BJ (cell line): ENCODE measurements around the gene NOX5. TPM values are rescaled to one million over a fixed set of nuclear protein-coding genes. Genes with fewer than 3 reads are reported as not detected.

Source experiments
- CTCF ChIA-PET: fragments of 350-600 bp; formaldehyde crosslinking; extraction: SDS; loops from one replicate; lab custom pipeline; 2021; ENCODE audit warnings: antibody characterized with exemption, inconsistent platforms; lab: Yijun Ruan, JAX
- POLR2A ChIA-PET: fragments of 300-600 bp; sonication (Branson Sonifier 250); formaldehyde crosslinking; extraction: SDS; loops from one replicate; lab custom pipeline; 2021; ENCODE audit warnings: antibody characterized with exemption; lab: Charles Lee
- DNase-seq: peaks from one replicate; pipeline ENCODE4 v3.0.0-alpha.2; 2011; ENCODE audit warnings: low read depth
- H3K27me3 ChIP-seq: 2 replicates; pipeline ENCODE4 v1.6.0; 2011; ENCODE audit warnings: low read length; ENCODE audit not compliant: control insufficient read depth, insufficient read depth
- H3K36me3 ChIP-seq: 2 replicates; pipeline ENCODE4 v1.5.1; 2011; ENCODE audit warnings: low read length; ENCODE audit not compliant: control insufficient read depth, insufficient read depth
- H3K4me3 ChIP-seq: 2 replicates; pipeline ENCODE4 v1.5.1; 2011; ENCODE audit warnings: low read depth, mild to moderate bottlenecking, control low read depth, low read length
- polyA plus RNA-seq: library from polyadenylated mRNA; depleted of rRNA; stranded (reverse); fragments of >200 nt; gene quantifications from 2 replicates; pipeline ENCODE4 v1.2.3, GENCODE V29; 2011
- TF ChIP-seq, protein P1 (sequence below): IDR thresholded peaks from 2 replicates; pipeline ENCODE4 v1.5.1; 2011; ENCODE audit warnings: low read depth, mild to moderate bottlenecking, control low read depth, inconsistent platforms, low read length, moderate library complexity; ENCODE audit not compliant: insufficient read depth

The NOX5 gene
- polyA plus RNA-seq, 1 experiment: 0.86 TPM

DNA sequence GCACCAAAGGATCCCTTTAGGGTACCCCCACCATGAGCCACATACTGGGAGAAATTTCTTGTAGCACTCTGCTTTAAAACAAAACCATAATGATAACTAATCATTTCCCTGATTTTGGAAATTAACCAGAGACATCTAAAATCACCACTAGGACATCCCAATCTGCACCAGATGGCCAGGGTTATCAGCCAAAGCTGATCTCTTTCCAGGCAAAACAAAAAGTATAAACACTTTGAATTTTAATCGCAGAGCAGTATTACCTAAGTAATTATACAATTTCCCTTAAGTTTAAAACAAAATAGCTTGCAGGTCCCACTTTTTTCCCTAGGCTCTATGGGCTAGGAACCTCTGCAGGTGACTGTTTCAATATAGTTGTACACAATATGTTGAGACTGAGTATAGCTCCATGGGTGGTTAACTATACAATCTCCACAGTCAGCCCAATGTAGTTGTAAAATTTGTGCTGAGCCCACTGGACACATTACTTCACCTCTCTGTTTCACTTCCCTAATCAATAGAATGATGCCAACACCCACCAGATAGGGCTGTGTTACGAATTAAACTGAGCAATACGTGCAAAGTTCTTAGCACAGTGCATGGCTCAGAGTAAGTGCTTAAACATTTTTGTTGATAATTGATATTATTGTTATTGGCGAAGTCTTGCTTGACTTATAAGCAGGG is 629 bp upstream of the NOX5 start:
- no peak overlapping the region for H3K4me3 ChIP-seq
- no peaks in the 10 kb centered on the region for H3K36me3 ChIP-seq
- no peaks in the 10 kb centered on the region for H3K27me3 ChIP-seq
- ChIA-PET CTCF (interaction anchor here (0.6 to 3.0 kb wide), 3 partner anchors 18 to 452 kb away, joined by 3 to 14 read pairs (median 3); no protein-coding TSS in a partner anchor), POLR2A (no interaction called here)
- TF ChIP-seq, protein P1, sequence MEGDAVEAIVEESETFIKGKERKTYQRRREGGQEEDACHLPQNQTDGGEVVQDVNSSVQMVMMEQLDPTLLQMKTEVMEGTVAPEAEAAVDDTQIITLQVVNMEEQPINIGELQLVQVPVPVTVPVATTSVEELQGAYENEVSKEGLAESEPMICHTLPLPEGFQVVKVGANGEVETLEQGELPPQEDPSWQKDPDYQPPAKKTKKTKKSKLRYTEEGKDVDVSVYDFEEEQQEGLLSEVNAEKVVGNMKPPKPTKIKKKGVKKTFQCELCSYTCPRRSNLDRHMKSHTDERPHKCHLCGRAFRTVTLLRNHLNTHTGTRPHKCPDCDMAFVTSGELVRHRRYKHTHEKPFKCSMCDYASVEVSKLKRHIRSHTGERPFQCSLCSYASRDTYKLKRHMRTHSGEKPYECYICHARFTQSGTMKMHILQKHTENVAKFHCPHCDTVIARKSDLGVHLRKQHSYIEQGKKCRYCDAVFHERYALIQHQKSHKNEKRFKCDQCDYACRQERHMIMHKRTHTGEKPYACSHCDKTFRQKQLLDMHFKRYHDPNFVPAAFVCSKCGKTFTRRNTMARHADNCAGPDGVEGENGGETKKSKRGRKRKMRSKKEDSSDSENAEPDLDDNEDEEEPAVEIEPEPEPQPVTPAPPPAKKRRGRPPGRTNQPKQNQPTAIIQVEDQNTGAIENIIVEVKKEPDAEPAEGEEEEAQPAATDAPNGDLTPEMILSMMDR: no peak
- DNase-seq: no peak

DNA sequence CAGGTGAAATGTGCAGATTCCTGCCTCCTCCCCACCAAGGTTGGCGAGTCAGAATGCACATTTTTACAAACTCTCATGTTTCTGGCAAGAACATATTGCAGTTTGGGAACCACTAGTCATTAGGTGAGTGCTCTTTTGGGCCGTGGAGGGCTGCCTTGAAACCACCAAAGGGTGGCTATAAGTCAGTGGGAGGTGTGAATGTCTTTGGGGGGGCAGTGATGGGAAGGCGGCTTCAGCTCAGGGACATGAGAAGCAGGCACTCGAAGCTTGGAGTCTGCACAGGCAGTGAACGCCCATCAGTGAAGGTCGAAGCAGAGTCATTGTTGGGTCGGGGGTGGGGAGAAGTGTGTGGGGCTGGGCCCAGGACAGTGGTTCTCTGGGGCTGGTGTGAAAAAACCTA is 1.1 kb downstream of the NOX5 start:
- H3K36me3 ChIP-seq: no peaks in the 10 kb centered on the region
- no peak for DNase-seq
- POLR2A ChIA-PET: no interaction called here
- no peak overlapping the region for H3K4me3 ChIP-seq
- TF ChIP-seq, protein P1: no peak
- CTCF ChIA-PET: interaction anchor here (1.2 to 3.0 kb wide), 2 partner anchors 16 to 91 kb away, joined by 3 to 14 read pairs; no protein-coding TSS in a partner anchor
- H3K27me3 ChIP-seq: no peaks in the 10 kb centered on the region

DNA sequence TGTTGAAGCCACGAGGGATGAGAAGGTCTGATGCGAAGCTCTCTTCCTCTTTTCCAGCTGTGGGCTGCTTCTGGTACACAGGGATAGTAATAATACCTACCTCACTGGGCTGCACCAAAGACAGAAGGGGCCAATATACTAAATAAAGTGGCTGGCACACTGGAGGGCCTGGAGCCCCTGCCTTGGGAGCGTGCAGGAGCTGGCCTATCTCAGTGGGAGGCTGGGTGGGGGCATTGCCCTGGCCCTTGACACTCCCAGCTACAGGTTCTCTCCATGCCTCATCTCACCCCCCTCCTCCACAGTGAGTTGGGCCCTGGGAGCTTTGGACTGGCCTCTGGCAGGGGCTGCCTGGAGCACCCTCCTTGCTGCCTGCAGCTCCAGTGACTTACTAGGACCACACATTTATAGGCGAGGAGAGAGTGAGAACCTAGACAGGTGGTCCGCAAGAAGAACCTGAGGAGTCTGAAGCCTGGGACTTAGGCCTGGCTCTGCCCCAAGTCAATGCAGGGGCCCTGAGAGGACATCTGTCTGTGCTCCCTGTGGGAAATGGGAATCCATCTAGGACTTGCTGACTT is 1.6 kb downstream of the NOX5 start:
- H3K4me3 ChIP-seq: no peak overlapping the region
- TF ChIP-seq, protein P1: no peak

DNA sequence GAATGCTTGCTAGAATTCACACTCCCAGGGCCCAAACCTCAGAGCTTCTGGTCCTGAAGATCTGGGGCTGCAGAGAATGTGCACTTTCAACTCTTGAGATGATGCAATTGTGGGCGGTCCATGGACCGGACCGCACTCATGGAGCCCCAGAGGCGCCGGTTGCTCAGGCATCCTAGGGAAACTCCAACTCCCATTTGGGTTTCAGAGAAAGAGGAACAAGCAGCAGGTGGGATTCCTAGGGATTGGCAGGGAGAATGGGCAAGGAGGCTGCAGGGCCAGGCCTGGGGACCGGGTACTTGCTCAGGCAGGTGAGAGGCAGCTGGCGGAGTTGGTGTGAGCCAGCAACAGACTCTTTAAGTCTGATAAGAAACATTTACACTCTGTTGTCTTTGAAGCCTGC is 3.5 kb downstream of the NOX5 start:
- no peak for DNase-seq
- H3K36me3 ChIP-seq: no peaks in the 10 kb centered on the region
- ChIA-PET POLR2A (no interaction called here), CTCF (interaction anchor here (1.2 kb wide), 2 partner anchors 14 to 17 kb away, joined by 3 to 4 read pairs; no protein-coding TSS in a partner anchor)
- H3K4me3 ChIP-seq: no peak overlapping the region
- no peaks in the 10 kb centered on the region for H3K27me3 ChIP-seq
- TF ChIP-seq, protein P1: no peak

More for the DNA sequence above, 1.6 kb downstream of the NOX5 start:
- DNase-seq: no peak
- POLR2A ChIA-PET: no interaction called here
- no peaks in the 10 kb centered on the region for H3K36me3 ChIP-seq
- no peaks in the 10 kb centered on the region for H3K27me3 ChIP-seq
- CTCF ChIA-PET: interaction anchor here (1.2 to 3.0 kb wide), 2 partner anchors 15 to 91 kb away, joined by 3 to 14 read pairs; no protein-coding TSS in a partner anchor

DNA sequence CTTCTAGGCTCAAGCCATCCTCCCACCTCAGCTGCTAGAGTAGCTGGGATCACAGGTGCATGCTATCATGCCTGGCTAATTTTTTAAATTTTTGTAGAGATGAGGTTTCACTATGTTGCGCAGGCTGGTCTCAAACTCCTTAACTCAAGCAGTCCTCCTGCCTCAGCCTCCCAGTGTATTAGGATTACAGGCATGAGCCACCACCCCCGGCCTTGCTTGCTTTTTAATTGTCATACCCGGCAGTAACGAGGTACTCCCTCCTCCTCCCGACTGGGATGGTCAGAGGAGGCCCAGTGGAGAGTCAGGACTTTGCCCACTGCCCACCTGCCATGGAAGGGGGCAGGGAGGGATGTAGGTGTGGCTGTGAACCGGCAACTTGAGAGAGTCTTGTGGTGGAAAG is 4.5 kb downstream of the NOX5 start:
- DNase-seq: no peak
- no peak overlapping the region for H3K4me3 ChIP-seq
- ChIA-PET CTCF (interaction anchor here (1.2 kb wide), 2 partner anchors 13 to 16 kb away, joined by 3 to 4 read pairs; no protein-coding TSS in a partner anchor), POLR2A (no interaction called here)
- TF ChIP-seq, protein P1: no peak
- H3K36me3 ChIP-seq: no peaks in the 10 kb centered on the region
- no peaks in the 10 kb centered on the region; the same call in 1 of the 2 replicates for H3K27me3 ChIP-seq
